HG03342 (cell line): ENCODE measurements around the gene RARRES2.

ENCODE experiments used
- ATAC-seq: cut with Tn5 transposase; IDR thresholded peaks from one replicate; pipeline ENCODE4 v1.9.1; 2021; ENCODE audit warnings: mild to moderate bottlenecking, moderate library complexity; ENCODE audit not compliant: unreplicated experiment

Gene RARRES2

DNA sequence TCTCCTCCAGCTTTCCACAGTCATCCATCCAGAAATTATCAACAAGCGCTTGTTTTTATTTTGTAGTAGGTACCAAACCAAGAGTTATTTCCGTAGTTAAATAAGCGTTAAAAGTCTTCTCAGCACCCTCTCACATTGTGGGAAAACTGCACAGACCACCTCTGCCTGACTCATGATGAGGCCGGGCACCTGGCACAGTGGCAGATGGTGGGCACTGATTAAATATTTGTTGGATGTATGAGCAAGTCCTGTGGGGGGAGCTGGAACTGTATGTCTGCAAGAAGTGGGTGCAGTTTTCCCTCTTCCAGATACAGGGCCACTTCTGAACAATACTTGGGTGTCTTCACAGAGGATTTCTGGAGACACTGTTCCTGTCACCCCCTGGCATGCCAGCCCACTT is 21.9 kb upstream of the RARRES2 start:
- ATAC-seq = no peak

DNA sequence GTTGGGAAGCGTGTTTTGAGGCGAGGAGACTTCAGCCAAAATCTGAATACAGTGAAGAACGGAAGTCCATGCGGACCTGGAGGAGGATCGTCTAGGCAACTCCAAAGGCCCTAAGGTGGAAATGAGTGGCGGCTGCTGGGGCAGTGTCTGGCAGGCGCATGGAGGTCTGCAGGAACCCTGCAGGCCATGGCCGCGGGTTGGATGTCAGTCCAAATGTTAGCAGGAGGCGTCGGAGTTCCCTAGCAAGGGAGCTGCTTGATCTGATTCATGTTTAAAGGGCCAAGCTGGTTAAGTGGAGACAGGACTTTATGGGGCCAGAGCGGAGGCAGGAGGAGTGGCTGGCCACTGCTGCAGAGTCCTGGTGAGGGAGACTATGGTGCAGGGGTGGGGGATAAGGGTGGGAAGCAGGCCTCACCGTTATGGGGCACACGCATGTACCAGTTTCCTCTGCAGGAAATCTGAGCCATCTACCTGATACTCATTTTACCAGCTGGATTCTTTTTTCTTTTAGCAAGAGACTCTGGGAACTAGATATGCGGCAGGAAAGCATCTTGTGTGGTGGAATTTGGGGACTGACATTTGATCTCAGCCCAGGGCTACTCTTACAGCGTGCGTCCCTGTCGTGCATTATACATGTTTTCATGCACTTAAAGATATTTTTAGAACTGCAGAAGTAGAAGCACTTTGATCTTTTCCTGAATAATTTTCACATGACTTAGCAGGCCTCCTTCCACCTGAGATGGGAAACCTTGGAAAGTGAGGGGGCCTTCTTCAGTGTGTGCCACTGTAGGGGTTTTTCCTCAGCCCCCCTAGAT is 20.6 kb upstream of the RARRES2 start:
- ATAC-seq = no peak

DNA sequence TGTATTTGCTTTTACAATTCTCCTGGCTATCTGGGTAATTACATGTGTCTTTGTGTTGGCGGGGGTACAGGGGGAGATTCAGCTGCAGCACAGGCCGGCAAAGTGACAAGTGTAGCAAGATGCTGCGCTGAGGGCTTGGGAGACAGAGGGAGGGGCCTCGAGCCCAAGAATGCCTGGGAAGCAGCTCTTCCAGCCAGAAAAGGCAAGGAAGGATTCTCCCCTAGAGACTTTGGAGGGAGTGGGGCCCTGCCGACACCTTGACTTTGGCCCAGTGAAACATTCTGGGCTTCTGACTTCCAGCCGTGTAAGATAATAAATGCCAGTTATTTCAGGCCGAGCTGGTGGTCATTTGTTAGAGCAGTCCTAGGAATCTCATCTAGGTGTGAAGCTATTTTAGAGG is 20.0 kb upstream of the RARRES2 start:
- ATAC-seq = no peak

DNA sequence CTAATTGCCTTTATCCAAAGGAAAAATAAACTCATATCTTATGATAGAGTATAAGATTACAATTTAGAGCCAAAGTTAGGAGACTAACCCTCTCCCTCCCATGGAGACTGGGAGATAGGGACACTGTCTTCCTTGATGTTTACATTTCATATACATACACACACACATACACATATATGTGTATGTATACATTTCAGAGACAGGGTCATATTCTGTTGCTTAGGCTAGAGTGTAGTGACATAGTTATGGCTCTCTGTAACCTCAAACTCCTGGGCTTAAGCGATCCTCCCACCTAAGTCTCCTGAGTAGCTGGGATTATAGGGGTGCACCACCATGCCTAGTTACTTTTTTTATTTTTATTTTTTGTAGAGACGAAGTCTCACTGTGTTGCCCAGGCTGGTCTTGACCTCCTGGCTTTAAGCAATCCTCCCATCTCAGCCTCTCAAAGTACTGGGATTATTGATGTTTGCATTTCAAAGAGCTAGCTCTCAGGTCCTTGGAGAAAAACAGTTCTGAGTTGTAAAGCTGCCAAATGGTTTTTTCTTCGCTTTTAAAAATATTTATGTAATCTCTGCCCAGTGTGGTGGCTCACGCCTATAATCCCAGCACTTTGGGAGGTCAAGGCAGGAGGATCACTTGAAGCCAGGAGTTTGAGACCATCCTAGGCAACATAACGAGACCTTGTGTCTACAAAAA is 19.1 kb upstream of the RARRES2 start:
- no peak for ATAC-seq

DNA sequence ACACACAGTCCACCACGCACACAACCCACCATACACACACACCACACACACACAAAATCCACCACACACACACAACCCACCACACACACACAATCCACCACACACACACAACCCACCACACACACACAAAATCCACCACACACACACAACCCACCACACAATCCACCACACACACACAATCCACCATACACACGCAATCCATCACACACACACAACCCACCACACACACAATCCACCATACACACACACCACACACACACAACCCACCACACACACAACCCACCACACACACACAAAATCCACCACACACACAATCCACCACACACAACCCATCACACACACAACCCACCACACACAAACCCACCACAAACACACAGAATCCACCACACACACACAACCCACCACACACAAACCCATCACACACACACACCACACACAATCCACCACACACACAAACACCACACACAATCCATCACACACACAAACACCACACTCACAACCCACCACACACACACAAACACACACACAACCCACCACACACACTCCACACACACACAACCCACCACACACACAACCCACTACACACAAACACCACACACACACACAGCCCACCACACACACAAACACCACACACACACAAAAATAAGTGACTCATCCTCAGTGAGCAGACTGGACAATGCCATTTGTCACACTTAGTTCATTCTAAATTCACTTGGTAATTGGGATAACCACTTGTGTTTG is 18.4 kb upstream of the RARRES2 start:
- ATAC-seq = no peak

DNA sequence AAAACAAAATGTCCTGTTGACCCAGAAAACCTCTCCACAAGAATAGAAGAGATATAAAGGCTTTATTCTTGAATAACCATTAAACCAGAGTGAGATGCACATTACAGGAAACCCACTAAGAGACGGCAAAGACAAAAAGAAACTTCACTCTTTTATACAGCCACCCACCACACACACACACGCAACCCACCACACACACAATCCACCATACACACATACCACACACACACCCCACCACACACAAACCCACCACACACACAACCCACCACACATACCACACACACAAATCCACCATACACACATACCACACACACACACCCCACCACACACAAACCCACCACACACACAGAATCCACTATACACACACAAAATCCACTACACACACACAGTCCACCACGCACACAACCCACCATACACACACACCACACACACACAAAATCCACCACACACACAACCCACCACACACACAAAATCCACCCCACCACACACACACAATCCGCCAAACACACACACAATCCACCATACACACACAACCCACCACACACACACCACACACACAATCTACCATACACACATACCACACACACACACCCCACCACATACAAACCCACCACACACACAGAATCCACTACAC is 17.7 kb upstream of the RARRES2 start:
- no peak for ATAC-seq

DNA sequence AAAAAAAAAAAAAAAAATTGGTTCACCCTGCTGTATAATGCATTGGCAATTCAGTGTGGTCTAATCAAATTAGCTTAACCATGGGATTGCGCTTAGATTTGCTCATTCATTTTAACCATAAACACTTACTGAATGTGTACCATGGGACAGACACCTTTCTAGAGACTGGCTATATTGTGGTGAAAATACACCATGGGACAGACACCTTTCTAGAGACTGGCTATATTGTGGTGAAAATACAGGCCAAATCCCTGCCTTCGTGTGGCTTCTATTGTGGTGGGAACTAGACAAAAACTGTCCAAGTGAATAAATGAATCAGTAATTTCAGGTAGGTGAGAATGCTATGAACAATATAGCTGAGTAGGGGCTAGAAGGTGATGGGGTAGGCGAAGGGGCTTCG is 17.0 kb upstream of the RARRES2 start:
- ATAC-seq = no peak

DNA sequence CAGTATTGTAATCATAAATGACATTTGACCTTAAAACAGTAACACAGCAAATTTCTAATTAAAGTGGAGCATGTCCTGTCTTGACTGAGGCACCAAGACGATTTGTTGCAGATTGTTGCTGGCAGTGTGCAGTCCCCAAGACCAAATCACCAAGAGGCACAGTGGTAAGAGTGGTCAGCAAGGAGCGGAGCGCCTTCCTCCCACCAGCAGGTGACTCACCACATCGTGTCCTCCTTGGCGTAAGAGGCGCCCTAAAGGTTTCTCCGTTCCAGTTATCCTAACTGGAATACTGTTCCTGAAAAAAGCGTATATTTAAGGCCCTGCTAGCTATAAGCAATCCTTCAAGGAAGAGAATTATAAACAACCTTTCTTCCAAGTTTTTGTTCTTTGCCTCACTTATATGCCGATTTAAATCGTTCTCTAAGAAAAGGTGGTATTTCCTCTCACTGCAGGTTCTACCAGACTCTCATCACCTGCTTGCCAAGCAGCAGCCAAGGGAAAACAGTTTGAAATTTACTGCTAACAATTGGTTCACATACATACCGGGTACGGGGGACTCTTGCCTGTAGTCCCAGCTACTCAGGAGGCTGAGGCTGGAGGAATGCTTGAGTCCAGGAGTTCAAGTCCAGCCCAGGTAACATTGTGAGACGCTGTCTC is 16.5 kb upstream of the RARRES2 start:
- ATAC-seq = peak; percentile 19

DNA sequence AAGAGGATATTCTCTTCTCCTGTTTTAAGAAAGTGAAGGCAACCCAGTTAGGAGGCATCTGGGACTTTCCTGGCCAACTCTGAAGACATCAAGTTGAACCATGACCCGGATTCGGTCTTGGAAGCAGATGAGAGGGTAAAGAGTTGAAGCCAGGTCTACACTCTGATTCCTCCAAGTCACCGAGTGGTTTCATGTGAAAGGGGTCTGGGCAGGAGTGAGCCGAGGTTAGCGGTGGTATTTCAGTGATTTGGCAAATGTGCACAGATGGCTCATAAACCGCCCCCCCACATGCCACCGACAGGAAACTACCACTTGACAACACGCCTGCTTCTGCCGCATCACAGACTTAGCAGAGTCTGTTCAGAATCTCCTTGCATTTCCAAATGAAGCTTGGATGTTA is 15.8 kb upstream of the RARRES2 start:
- peak; percentile 46 for ATAC-seq

DNA sequence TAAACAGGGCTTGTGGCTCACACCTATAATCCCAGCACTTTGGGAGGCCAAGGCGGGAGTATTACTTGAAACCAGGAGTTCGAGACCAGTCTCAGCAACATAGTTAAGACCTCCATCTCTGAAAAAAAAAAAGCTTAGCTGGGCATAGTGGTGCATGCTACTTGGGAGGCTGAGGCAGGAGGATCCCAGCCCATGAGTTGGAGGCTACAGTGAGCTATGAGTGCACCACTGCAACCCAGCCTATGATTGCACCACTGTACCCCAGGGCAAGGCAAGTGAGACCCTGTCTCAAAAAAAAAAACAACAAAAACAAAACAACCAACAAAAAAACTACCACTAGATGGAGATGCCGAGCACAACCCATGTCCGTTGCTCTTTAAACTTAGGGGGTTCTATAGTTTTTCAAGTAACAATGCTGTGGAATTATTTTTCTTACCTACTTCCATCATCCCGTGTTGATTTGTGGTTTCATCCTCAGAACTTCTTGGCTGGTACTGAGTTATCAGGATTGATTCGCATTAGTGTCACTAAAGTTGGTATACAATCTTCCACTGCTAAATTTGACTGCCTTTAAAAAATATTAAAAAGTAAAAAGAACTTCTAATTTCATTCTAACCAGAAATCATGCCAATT is 15.0 kb upstream of the RARRES2 start:
- no peak for ATAC-seq

DNA sequence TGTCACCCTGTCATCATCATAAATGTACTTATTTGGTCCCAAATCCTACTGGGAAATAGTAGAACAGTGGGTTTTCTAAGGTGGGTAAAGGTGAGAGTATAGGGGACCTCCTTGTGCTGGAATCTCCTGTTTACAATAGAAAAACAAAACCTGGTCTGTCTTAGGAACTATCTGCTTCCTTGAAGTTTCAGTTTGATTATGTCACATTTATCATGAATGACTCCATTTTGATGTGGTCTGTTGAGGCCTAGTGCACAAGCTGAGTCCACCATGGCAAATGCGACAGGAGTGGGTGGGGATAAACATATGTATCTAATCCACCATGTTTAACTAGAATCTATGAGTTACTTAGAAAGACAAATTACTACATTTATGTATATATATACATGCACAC is 14.2 kb upstream of the RARRES2 start:
- ATAC-seq = no peak

DNA sequence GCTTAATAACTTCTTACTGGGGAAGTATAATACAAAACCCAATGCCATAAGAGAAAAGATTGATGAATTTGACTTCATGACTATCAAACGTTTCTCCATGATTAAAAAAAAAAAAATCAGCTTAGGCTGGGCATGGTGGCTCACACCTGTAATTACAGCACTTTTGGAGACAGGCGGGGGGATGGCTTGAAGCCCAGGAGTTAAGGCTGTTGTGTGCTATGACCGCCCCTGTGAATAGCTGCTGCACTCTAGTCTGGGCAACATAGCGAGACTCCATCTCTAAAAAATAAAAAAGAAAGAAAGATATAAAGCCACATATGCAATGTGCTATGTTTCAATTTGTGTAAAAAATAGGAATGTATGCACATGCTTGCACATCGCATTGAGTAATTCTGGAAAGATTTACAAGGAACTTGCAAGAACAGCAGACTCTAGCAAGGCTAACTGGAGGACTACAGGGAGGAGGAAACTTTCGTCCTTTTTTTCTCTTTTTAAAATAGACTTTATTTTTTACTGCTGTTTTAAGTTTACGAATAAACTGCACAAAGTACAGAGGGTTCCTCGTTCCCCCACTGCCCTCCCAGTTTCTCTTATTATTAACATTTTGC is 10.3 kb upstream of the RARRES2 start:
- ATAC-seq = no peak

DNA sequence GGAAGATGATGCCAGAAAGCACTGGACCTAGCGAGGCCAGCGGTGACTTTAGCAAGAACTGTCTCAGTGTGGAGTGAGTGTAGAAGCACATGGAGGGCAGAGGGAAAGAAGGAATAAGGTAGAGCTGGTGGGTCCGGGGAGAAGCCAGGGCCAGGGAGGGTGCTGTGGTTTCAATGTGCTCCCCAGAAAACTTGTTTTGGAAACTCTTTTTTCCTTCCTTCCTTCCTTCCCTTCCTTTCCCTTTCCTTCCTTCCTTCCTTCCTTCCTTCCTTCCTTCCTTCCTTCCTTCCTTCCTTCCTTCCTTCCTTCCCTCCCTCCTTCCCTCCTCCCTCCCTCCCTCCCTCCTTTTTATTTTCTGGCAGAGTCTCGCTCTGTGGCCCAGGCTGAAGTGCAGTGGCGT is 5.5 kb upstream of the RARRES2 start:
- no peak for ATAC-seq

DNA sequence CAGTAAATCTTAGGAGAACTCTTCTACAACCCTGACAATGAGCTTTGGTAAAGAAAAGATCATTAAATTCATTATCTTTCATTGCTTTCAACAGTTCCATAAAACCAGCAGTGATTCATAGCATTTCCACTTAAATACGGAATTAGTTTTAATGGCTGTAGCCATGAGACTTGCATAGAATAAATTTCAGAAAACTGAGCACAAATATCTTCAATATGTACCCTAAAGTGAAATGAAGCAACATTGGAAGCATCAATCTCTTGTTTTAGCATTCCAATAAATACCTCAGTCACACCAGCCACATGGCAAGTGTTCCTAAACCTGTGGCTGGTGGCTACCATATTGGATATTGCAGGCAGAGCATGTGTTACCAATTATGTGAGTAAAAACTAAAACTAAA is 3.6 kb upstream of the RARRES2 start:
- ATAC-seq = no peak

DNA sequence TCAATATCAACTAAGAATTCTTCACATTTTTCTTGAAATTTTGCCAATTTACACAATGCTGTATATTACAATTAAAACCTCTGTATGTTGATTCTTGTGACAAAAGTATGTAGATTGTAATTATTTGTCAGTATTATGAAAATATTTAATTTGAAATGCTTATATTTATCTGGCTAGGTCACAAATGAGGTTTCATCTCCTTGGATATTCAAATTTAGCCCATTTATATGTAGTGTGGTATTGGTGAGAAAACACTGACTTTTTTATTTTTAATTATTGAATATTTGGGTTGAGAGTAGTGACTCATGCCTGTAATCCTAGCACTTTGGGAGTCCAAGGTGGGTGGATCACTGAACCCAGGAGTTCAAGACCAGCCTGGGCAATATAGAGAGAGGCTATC is 2.9 kb upstream of the RARRES2 start:
- ATAC-seq = no peak

DNA sequence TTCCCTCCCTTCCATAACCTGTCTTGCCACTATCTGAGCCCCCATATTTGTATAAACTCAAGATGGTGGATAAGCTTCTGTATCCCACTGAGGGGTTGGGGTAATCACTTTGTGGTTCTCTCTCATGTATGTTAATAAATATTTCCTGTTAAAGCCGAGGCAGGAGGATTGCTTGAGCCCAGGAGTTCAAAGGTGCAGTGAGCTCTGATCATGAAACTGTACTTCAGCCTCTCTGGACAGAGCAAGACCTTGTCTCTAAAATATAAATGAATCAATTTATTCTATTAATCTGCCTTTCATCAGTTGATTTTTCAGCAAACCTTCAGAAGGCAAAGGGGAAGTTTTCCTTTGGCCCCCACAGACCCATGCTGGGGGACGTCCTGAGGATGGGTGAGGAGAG is 1.8 kb upstream of the RARRES2 start:
- no peak for ATAC-seq

DNA sequence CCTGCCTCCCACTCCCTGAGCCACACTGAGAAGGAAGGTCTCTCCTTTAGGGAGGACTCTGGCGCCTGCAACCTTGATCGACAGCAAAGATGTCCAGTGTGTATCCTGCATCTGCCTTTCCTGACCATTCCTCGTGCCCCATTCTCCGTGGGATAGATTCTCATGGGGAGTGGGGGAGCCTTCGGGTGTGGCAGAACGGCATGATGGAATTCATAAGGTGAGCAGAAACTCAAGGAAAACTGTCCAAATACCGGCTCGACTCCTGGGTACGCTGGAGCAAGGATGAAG is 636 bp upstream of the RARRES2 start:
- no peak for ATAC-seq

DNA sequence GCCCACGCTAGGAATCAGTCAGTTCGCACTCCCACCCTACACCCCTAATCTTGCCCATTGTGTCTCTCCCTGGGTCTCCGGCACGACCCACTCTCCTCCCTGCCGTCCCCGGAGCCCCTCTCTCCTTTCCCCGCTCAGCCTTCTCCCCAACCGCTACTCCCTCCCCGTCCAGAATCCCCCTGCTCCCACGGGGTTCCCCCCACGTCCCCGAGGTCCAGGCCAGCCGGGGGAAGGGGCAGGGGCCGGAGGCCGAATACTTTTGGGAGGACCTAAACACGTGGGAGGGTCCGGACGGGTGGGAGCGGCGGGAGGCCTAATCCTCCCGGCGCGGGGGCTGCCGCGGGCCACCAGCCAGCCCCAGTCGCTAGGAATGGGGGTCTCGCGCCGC is 560 bp downstream of the RARRES2 start:
- ATAC-seq = no peak

DNA sequence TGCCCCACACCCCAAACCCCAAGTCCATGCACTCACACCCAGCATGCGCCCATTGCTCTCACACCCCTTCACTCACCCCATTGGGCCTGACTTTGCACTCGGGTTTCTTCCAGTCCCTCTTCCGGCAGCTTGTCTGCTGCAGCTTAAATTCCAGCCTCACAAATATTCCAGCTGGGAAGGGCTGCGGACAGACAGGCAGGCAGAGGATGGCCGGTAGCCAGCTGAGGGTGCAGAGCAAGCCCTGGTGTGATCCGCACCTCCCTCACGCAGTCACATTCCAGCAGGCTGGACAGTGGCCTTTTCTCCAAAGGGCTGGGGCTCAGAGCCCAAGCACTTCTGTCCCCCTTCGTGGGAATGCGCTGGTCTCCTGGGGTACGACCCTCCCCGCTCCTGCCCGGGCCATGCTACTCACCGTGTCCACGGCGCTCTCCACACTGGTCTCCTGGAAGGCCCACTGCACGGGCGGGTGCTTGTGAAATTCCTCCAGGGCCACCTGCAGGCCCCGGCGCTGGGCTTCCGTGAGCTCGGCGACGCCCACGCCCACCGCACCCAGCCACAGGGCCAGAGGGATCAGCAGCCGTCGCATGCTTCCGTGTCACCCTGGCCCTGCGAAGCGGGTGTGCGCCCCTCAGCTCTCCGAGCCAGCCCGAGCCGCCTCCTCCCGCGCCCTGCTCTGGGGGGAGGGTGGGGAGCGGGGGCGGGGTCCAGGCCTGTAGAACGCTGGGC is 1.2 kb downstream of the RARRES2 start:
- no peak for ATAC-seq

DNA sequence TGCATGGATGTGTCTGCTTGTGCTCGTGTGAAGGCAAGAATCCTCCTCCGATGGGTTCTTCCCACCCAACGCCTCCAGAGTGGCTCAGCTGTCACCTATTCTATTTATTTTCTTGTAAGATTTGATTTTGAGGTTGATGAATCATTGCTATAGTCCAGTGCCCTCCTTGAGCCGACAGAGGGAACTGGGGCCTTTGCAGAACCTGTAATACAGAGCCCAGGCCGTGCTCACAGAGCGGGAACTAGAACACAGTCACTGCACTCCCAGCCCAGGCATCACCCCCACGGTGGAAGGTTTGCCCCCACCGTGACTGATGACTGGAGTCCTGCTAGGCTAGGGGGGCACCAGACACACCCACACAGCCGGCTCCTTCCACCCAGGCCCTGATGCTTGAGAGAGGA is 2.0 kb downstream of the RARRES2 start:
- ATAC-seq = no peak
